ENCODE data around the gene ATP1B1.

Gene ATP1B1

DNA sequence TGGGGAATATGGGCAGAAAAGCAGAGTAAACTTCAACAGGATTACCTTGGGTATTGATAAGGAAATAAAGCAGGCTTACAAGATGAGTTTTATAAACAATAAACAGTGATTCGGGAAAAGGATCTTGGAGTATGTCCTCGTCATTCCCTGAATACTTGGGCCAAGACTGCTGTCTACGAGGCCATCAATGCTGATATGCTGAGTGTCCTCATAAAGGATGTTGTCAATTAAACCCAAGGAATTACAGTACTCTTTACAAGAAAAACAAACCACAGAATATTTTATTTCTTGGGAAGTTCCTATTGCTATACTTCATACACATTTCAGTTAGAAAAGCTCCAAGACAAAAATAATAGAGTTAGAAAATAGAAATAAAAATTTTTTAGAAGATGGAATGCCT, 34.9 kb downstream of the ATP1B1 start:
- no peak overlapping the region for H3K4ac ChIP-seq (ENCODE audit: low read depth, low read length)
- H2BK15ac ChIP-seq (replicated peaks; ENCODE audit: low read depth): no peak overlapping the region
- H3K36me3 ChIP-seq (ENCODE audit: control insufficient read depth, insufficient read depth, low read length): no peaks in the 10 kb centered on the region
- H3K18ac ChIP-seq (ENCODE audit: low read length): no peak overlapping the region
- DNase-seq: no peak
- no peak overlapping the region for H3K27ac ChIP-seq (ENCODE audit: low read depth, low read length)
- H3K27me3 ChIP-seq (ENCODE audit: insufficient read depth, low read length, poor library complexity): no peaks in the 10 kb centered on the region
- no peak overlapping the region for H4K8ac ChIP-seq (ENCODE audit: low read depth, low read length)
- H3K9ac ChIP-seq (ENCODE audit: low read length): no peak overlapping the region
- H2BK5ac ChIP-seq (ENCODE audit: low read length): no peak overlapping the region
- H3K4me3 ChIP-seq (ENCODE audit: low read length): no peak overlapping the region
- H3K56ac ChIP-seq (ENCODE audit: low read length): no peak overlapping the region
- H3K4me2 ChIP-seq (ENCODE audit: low read length): no peak overlapping the region
- H3K79me2 ChIP-seq (ENCODE audit: control insufficient read depth, insufficient read depth, low read length): no peaks in the 10 kb centered on the region
- no peak overlapping the region for H4K5ac ChIP-seq (ENCODE audit: low read length)
- no peak overlapping the region for H3K23ac ChIP-seq (ENCODE audit: low read length)
- no peak overlapping the region for H2AK5ac ChIP-seq (ENCODE audit: low read length)
- H3K4me1 ChIP-seq (ENCODE audit: control insufficient read depth, low read depth, low read length): no peaks in the 10 kb centered on the region
- no peaks in the 10 kb centered on the region for H3K79me1 ChIP-seq (ENCODE audit: low read length)
- H2BK120ac ChIP-seq (ENCODE audit: low read depth, low read length): no peak overlapping the region
- WGBS (ENCODE audit: extremely low coverage, insufficient coverage, low lambda C conversion rate): no CpG with 5 or more reads among the region's 3 CpGs

DNA sequence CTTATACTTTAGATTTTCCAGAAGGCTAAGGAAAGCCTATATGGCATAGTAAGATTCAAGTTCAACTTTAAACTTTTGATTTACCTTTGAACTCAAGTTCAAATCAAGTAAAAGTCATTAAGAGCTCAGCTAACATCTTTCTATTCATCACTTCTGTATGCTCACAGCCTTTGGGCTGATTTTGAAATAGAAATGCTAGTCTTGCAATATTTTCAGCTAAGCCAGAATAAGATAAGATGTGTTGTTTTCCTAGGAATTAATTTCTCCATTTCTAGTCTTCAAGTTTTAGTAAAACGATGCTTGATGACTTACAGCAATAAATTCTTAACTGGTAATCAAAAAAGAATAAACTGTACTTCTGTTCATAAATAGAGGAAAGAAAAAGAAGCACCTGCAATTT, 35.6 kb downstream of the ATP1B1 start:
- Histone ChIP-seq H3K23ac (ENCODE audit: low read length) (no peak overlapping the region), H3K79me2 (ENCODE audit: control insufficient read depth, insufficient read depth, low read length) (no peaks in the 10 kb centered on the region), H2BK5ac (ENCODE audit: low read length) (no peak overlapping the region), H4K8ac (ENCODE audit: low read depth, low read length) (no peak overlapping the region), H3K27me3 (ENCODE audit: insufficient read depth, low read length, poor library complexity) (no peaks in the 10 kb centered on the region), H4K5ac (ENCODE audit: low read length) (no peak overlapping the region), H2BK120ac (ENCODE audit: low read depth, low read length) (no peak overlapping the region), H3K18ac (ENCODE audit: low read length) (no peak overlapping the region), H3K4me2 (ENCODE audit: low read length) (no peak overlapping the region), H3K36me3 (ENCODE audit: control insufficient read depth, insufficient read depth, low read length) (no peaks in the 10 kb centered on the region), H3K79me1 (ENCODE audit: low read length) (no peaks in the 10 kb centered on the region), H2AK5ac (ENCODE audit: low read length) (no peak overlapping the region), H2BK15ac (replicated peaks; ENCODE audit: low read depth) (no peak overlapping the region), H3K9ac (ENCODE audit: low read length) (no peak overlapping the region), H3K4ac (ENCODE audit: low read depth, low read length) (no peak overlapping the region), H3K27ac (ENCODE audit: low read depth, low read length) (no peak overlapping the region), H3K4me1 (ENCODE audit: control insufficient read depth, low read depth, low read length) (no peaks in the 10 kb centered on the region), H3K56ac (ENCODE audit: low read length) (no peak overlapping the region), H3K4me3 (ENCODE audit: low read length) (no peak overlapping the region)
- WGBS (ENCODE audit: extremely low coverage, insufficient coverage, low lambda C conversion rate): no CpG with 5 or more reads among the region's 1 CpG
- DNase-seq: no peak

DNA sequence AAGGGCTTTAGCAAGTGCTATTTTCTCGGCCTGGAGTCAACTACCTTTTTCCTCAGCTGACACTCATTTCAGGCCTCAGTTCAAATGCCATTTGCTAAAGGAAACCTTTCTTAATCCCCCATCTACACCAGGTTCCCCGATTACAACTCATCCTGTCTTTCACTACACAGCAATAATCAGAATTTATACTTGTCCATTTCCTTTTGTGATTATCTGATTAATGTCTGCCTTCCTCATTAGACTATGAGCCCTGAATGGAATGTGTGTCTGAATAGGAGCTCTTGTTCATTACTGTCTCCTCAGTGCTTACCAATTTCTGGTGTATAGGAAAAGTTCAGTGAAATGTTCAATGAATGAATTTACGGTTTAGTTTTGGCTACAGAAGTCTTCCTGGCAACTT, 36.9 kb downstream of the ATP1B1 start:
- Histone ChIP-seq H3K27me3 (ENCODE audit: insufficient read depth, low read length, poor library complexity) (no peaks in the 10 kb centered on the region), H3K4me2 (ENCODE audit: low read length) (no peak overlapping the region), H3K4ac (ENCODE audit: low read depth, low read length) (no peak overlapping the region), H3K79me1 (ENCODE audit: low read length) (no peaks in the 10 kb centered on the region), H3K27ac (ENCODE audit: low read depth, low read length) (no peak overlapping the region), H4K8ac (ENCODE audit: low read depth, low read length) (no peak overlapping the region), H3K4me3 (ENCODE audit: low read length) (no peak overlapping the region), H3K18ac (ENCODE audit: low read length) (no peak overlapping the region), H2BK5ac (ENCODE audit: low read length) (no peak overlapping the region), H3K9ac (ENCODE audit: low read length) (no peak overlapping the region), H3K79me2 (ENCODE audit: control insufficient read depth, insufficient read depth, low read length) (no peaks in the 10 kb centered on the region), H3K4me1 (ENCODE audit: control insufficient read depth, low read depth, low read length) (no peaks in the 10 kb centered on the region), H2AK5ac (ENCODE audit: low read length) (no peak overlapping the region), H4K5ac (ENCODE audit: low read length) (no peak overlapping the region), H3K56ac (ENCODE audit: low read length) (no peak overlapping the region), H2BK120ac (ENCODE audit: low read depth, low read length) (no peak overlapping the region), H2BK15ac (replicated peaks; ENCODE audit: low read depth) (no peak overlapping the region), H3K36me3 (ENCODE audit: control insufficient read depth, insufficient read depth, low read length) (no peaks in the 10 kb centered on the region), H3K23ac (ENCODE audit: low read length) (no peak overlapping the region)
- DNase-seq: no peak
- WGBS (ENCODE audit: extremely low coverage, insufficient coverage, low lambda C conversion rate): no CpG with 5 or more reads among the region's 3 CpGs

- no peak overlapping the region for H3K4ac ChIP-seq (ENCODE audit: low read depth, low read length)
- no peak overlapping the region for H2BK5ac ChIP-seq (ENCODE audit: low read length)
- no peak overlapping the region for H3K23ac ChIP-seq (ENCODE audit: low read length)
- H3K36me3 ChIP-seq (ENCODE audit: control insufficient read depth, insufficient read depth, low read length): no peaks in the 10 kb centered on the region
- H3K9ac ChIP-seq (ENCODE audit: low read length): no peak overlapping the region
- no peak overlapping the region for H2BK120ac ChIP-seq (ENCODE audit: low read depth, low read length)
- no peak for DNase-seq
- no peaks in the 10 kb centered on the region for H3K79me2 ChIP-seq (ENCODE audit: control insufficient read depth, insufficient read depth, low read length)
- H3K18ac ChIP-seq (ENCODE audit: low read length): no peak overlapping the region
- H3K79me1 ChIP-seq (ENCODE audit: low read length): no peaks in the 10 kb centered on the region
- no peak overlapping the region for H3K27ac ChIP-seq (ENCODE audit: low read depth, low read length)
- no peaks in the 10 kb centered on the region for H3K27me3 ChIP-seq (ENCODE audit: insufficient read depth, low read length, poor library complexity)
- H3K4me1 ChIP-seq (ENCODE audit: control insufficient read depth, low read depth, low read length): no peaks in the 10 kb centered on the region
- no peak overlapping the region for H4K8ac ChIP-seq (ENCODE audit: low read depth, low read length)
- H2BK15ac ChIP-seq (replicated peaks; ENCODE audit: low read depth): no peak overlapping the region
- no peak overlapping the region for H3K4me2 ChIP-seq (ENCODE audit: low read length)
- H2AK5ac ChIP-seq (ENCODE audit: low read length): no peak overlapping the region
- H3K56ac ChIP-seq (ENCODE audit: low read length): no peak overlapping the region
- no peak overlapping the region for H4K5ac ChIP-seq (ENCODE audit: low read length)
- H3K4me3 ChIP-seq (ENCODE audit: low read length): no peak overlapping the region
These were observed 37.5 kb downstream of the ATP1B1 start for GRCh38 chr1:169143984-169144383.

- no CpG with 5 or more reads among the region's 7 CpGs for WGBS (ENCODE audit: extremely low coverage, insufficient coverage, low lambda C conversion rate)
- H3K27ac ChIP-seq (ENCODE audit: low read depth, low read length): no peak overlapping the region
- no peak for DNase-seq
These were observed 38.6 kb downstream of the ATP1B1 start for GRCh38 chr1:169144941-169145626.

GRCh38 chr1:169146576-169147214, 40.2 kb downstream of the ATP1B1 start:
- H3K36me3 ChIP-seq (ENCODE audit: control insufficient read depth, insufficient read depth, low read length): no peaks in the 10 kb centered on the region
- H3K4me3 ChIP-seq (ENCODE audit: low read length): no peak overlapping the region
- H2AK5ac ChIP-seq (ENCODE audit: low read length): no peak overlapping the region
- no peak overlapping the region for H2BK15ac ChIP-seq (replicated peaks; ENCODE audit: low read depth)
- H3K4me2 ChIP-seq (ENCODE audit: low read length): no peak overlapping the region
- no peak overlapping the region for H3K9ac ChIP-seq (ENCODE audit: low read length)
- H2BK5ac ChIP-seq (ENCODE audit: low read length): no peak overlapping the region
- H3K27me3 ChIP-seq (ENCODE audit: insufficient read depth, low read length, poor library complexity): no peaks in the 10 kb centered on the region
- no peak overlapping the region for H2BK120ac ChIP-seq (ENCODE audit: low read depth, low read length)
- no peak overlapping the region for H3K23ac ChIP-seq (ENCODE audit: low read length)
- H3K18ac ChIP-seq (ENCODE audit: low read length): no peak overlapping the region
- peak; percentile 37 for DNase-seq
- H3K27ac ChIP-seq (ENCODE audit: low read depth, low read length): no peak overlapping the region
- no peaks in the 10 kb centered on the region for H3K79me2 ChIP-seq (ENCODE audit: control insufficient read depth, insufficient read depth, low read length)
- H4K5ac ChIP-seq (ENCODE audit: low read length): no peak overlapping the region
- no peak overlapping the region for H3K4ac ChIP-seq (ENCODE audit: low read depth, low read length)
- H3K4me1 ChIP-seq (ENCODE audit: control insufficient read depth, low read depth, low read length): no peaks in the 10 kb centered on the region
- H3K56ac ChIP-seq (ENCODE audit: low read length): no peak overlapping the region
- no peak overlapping the region for H4K8ac ChIP-seq (ENCODE audit: low read depth, low read length)
- H3K79me1 ChIP-seq (ENCODE audit: low read length): no peaks in the 10 kb centered on the region
- no CpG with 5 or more reads among the region's 1 CpG for WGBS (ENCODE audit: extremely low coverage, insufficient coverage, low lambda C conversion rate)

More at GRCh38 chr1:169144941-169145626, 38.6 kb downstream of the ATP1B1 start:
- H3K36me3 ChIP-seq (ENCODE audit: control insufficient read depth, insufficient read depth, low read length): no peaks in the 10 kb centered on the region
- no peak overlapping the region for H2AK5ac ChIP-seq (ENCODE audit: low read length)
- no peak overlapping the region for H3K9ac ChIP-seq (ENCODE audit: low read length)
- H2BK5ac ChIP-seq (ENCODE audit: low read length): no peak overlapping the region
- H3K4ac ChIP-seq (ENCODE audit: low read depth, low read length): no peak overlapping the region
- no peak overlapping the region for H3K4me2 ChIP-seq (ENCODE audit: low read length)
- H2BK120ac ChIP-seq (ENCODE audit: low read depth, low read length): no peak overlapping the region
- no peaks in the 10 kb centered on the region for H3K79me1 ChIP-seq (ENCODE audit: low read length)
- H4K5ac ChIP-seq (ENCODE audit: low read length): no peak overlapping the region
- no peak overlapping the region for H3K4me3 ChIP-seq (ENCODE audit: low read length)
- no peak overlapping the region for H3K18ac ChIP-seq (ENCODE audit: low read length)
- H3K4me1 ChIP-seq (ENCODE audit: control insufficient read depth, low read depth, low read length): no peaks in the 10 kb centered on the region
- no peak overlapping the region for H3K23ac ChIP-seq (ENCODE audit: low read length)
- H2BK15ac ChIP-seq (replicated peaks; ENCODE audit: low read depth): no peak overlapping the region
- no peaks in the 10 kb centered on the region for H3K79me2 ChIP-seq (ENCODE audit: control insufficient read depth, insufficient read depth, low read length)
- no peak overlapping the region for H4K8ac ChIP-seq (ENCODE audit: low read depth, low read length)
- H3K56ac ChIP-seq (ENCODE audit: low read length): no peak overlapping the region
- H3K27me3 ChIP-seq (ENCODE audit: insufficient read depth, low read length, poor library complexity): no peaks in the 10 kb centered on the region

All from mesendoderm (in vitro differentiated cells).